ENCODE measurements around the gene DNM3. TPM values are rescaled to one million over a fixed set of nuclear protein-coding genes. Genes with fewer than 3 reads are reported as not detected.
"Not testable (repeated sequence)": the region's sequence is repeated elsewhere in the genome, so short reads cannot be mapped to it uniquely, and the experiment has no call there.

DNM3 gene
- total RNA-seq: 7.0 TPM
- 1 to 10 TPM; 2.2 to 6.3 (median 3.9) TPM for polyA plus RNA-seq (ENCODE audit: insufficient read depth in 1 of 8, insufficient read length in 8 of 8, low replicate concordance in 1 of 8)
- long read RNA-seq, donor 1: 0 reads
- long read RNA-seq, donor 2: 0 reads
- long read RNA-seq, donor 3, partial matches to known transcripts: 0 of 18 reads
- long read RNA-seq, donor 3, other reads (novel, unspliced or antisense): 18 of 18 reads
- long read RNA-seq, donor 4, partial matches to known transcripts: 0 of 6 reads
- long read RNA-seq, donor 4, other reads (novel, unspliced or antisense): 6 of 6 reads
- long read RNA-seq, donor 5, partial matches to known transcripts: 0 of 1 reads
- long read RNA-seq, donor 5, other reads (novel, unspliced or antisense): 0 of 1 reads
- long read RNA-seq, donor 6: 0 reads
- long read RNA-seq, donor 7, partial matches to known transcripts: 31 of 51 reads
- long read RNA-seq, donor 7, other reads (novel, unspliced or antisense): 18 of 51 reads
- long read RNA-seq, donor 8, partial matches to known transcripts: 8 of 17 reads
- long read RNA-seq, donor 8, other reads (novel, unspliced or antisense): 9 of 17 reads
- long read RNA-seq, donor 9, partial matches to known transcripts: 22 of 22 reads
- long read RNA-seq, donor 9, other reads (novel, unspliced or antisense): 0 of 22 reads
- long read RNA-seq, donor 10, partial matches to known transcripts: 0 of 1 reads
- long read RNA-seq, donor 10, other reads (novel, unspliced or antisense): 0 of 1 reads
- long read RNA-seq, donor 11, partial matches to known transcripts: 0 of 3 reads
- long read RNA-seq, donor 11, other reads (novel, unspliced or antisense): 0 of 3 reads

- Histone ChIP-seq H3K27ac (ENCODE audit: low read length) (peak within 1 kb of the TSS; percentile 72), H3K27me3 (ENCODE audit: control insufficient read depth, insufficient read depth, low read length) (peaks cover 16% of the 10 kb centered on the region)
Measured at GRCh38 chr1:171841050-171841910, at the start of gene DNM3. DNM3 (plus strand) TSS chr1:171841498; CDS start chr1:171841657, 159 bp downstream.

GRCh38 chr1:171792656-171793369 lies 48.5 kb upstream of the DNM3 start:
- no peak overlapping the region for H3K27ac ChIP-seq (ENCODE audit: low read length)
- no peaks in the 10 kb centered on the region for H3K27me3 ChIP-seq (ENCODE audit: control insufficient read depth, insufficient read depth, low read length)
- no peak overlapping the region for H3K4me3 ChIP-seq (ENCODE audit: low read length)
- peaks cover 81% of the 10 kb centered on the region for H3K36me3 ChIP-seq (ENCODE audit: control insufficient read depth, insufficient read depth, low read length)
- no peaks in the 10 kb centered on the region for H3K9me3 ChIP-seq (replicated peaks; ENCODE audit: control insufficient read depth, low read depth, low read length)
- DNase-seq: no peak
- H3K4me1 ChIP-seq (ENCODE audit: control insufficient read depth, insufficient read depth, low read length): no peaks in the 10 kb centered on the region
- WGBS (ENCODE audit: insufficient coverage): 86% methylated on average over 3 of the region's 7 CpGs

More at GRCh38 chr1:171841050-171841910, at the start of gene DNM3:
- WGBS (ENCODE audit: insufficient coverage): under 1% methylated on average over 83 of the region's 85 CpGs
- H3K36me3 ChIP-seq (ENCODE audit: control insufficient read depth, insufficient read depth, low read length): no peaks in the 10 kb centered on the region
- peaks cover 13% of the 10 kb centered on the region for H3K4me1 ChIP-seq (ENCODE audit: control insufficient read depth, insufficient read depth, low read length)
- no peaks in the 10 kb centered on the region for H3K9me3 ChIP-seq (replicated peaks; ENCODE audit: control insufficient read depth, low read depth, low read length)
- peak; percentile 84 for DNase-seq
- H3K4me3 ChIP-seq (ENCODE audit: low read length): peak within 1 kb of the TSS; percentile 71

- Histone ChIP-seq H3K36me3 (ENCODE audit: control insufficient read depth, insufficient read depth, low read length) (peaks cover 75% of the 10 kb centered on the region), H3K9me3 (replicated peaks; ENCODE audit: control insufficient read depth, low read depth, low read length) (no peaks in the 10 kb centered on the region), H3K4me3 (ENCODE audit: low read length) (no peak overlapping the region), H3K4me1 (ENCODE audit: control insufficient read depth, insufficient read depth, low read length) (no peaks in the 10 kb centered on the region), H3K27ac (ENCODE audit: low read length) (no peak overlapping the region), H3K27me3 (ENCODE audit: control insufficient read depth, insufficient read depth, low read length) (no peaks in the 10 kb centered on the region)
- no CpG with 5 or more reads among the region's 1 CpG for WGBS (ENCODE audit: insufficient coverage)
- DNase-seq: no peak
Measured at GRCh38 chr1:171793636-171794035, 47.7 kb upstream of the DNM3 start.

- H3K36me3 ChIP-seq (ENCODE audit: control insufficient read depth, insufficient read depth, low read length): peaks cover 71% of the 10 kb centered on the region
- H3K4me3 ChIP-seq (ENCODE audit: low read length): no peak overlapping the region
- no peaks in the 10 kb centered on the region for H3K9me3 ChIP-seq (replicated peaks; ENCODE audit: control insufficient read depth, low read depth, low read length)
- no CpG with 5 or more reads among the region's 4 CpGs for WGBS (ENCODE audit: insufficient coverage)
- no peaks in the 10 kb centered on the region for H3K4me1 ChIP-seq (ENCODE audit: control insufficient read depth, insufficient read depth, low read length)
- no peaks in the 10 kb centered on the region for H3K27me3 ChIP-seq (ENCODE audit: control insufficient read depth, insufficient read depth, low read length)
- no peak overlapping the region for H3K27ac ChIP-seq (ENCODE audit: low read length)
- no peak for DNase-seq
Measured at GRCh38 chr1:171794085-171794484, 47.2 kb upstream of the DNM3 start.

- WGBS (ENCODE audit: insufficient coverage): 90% methylated on average over 2 of the region's 5 CpGs
- Histone ChIP-seq H3K36me3 (ENCODE audit: control insufficient read depth, insufficient read depth, low read length) (peaks cover 53% of the 10 kb centered on the region), H3K27me3 (ENCODE audit: control insufficient read depth, insufficient read depth, low read length) (no peaks in the 10 kb centered on the region)
Measured at GRCh38 chr1:171796592-171796991, 44.7 kb upstream of the DNM3 start.

GRCh38 chr1:171798311-171798710 lies 43.0 kb upstream of the DNM3 start:
- Histone ChIP-seq H3K27me3 (ENCODE audit: control insufficient read depth, insufficient read depth, low read length) (no peaks in the 10 kb centered on the region), H3K27ac (ENCODE audit: low read length) (no peak overlapping the region), H3K9me3 (replicated peaks; ENCODE audit: control insufficient read depth, low read depth, low read length) (no peaks in the 10 kb centered on the region), H3K4me3 (ENCODE audit: low read length) (no peak overlapping the region), H3K4me1 (ENCODE audit: control insufficient read depth, insufficient read depth, low read length) (no peaks in the 10 kb centered on the region), H3K36me3 (ENCODE audit: control insufficient read depth, insufficient read depth, low read length) (peaks cover 38% of the 10 kb centered on the region)
- 91% methylated on average over 3 of the region's 3 CpGs for WGBS (ENCODE audit: insufficient coverage)
- no peak for DNase-seq

More at GRCh38 chr1:171796592-171796991, 44.7 kb upstream of the DNM3 start:
- no peak overlapping the region for H3K27ac ChIP-seq (ENCODE audit: low read length)
- DNase-seq: no peak
- no peak overlapping the region for H3K4me3 ChIP-seq (ENCODE audit: low read length)
- H3K9me3 ChIP-seq (replicated peaks; ENCODE audit: control insufficient read depth, low read depth, low read length): no peaks in the 10 kb centered on the region
- H3K4me1 ChIP-seq (ENCODE audit: control insufficient read depth, insufficient read depth, low read length): no peaks in the 10 kb centered on the region

- no peaks in the 10 kb centered on the region for H3K27me3 ChIP-seq (ENCODE audit: control insufficient read depth, insufficient read depth, low read length)
- H3K27ac ChIP-seq (ENCODE audit: low read length): no peak overlapping the region
- no peaks in the 10 kb centered on the region for H3K9me3 ChIP-seq (replicated peaks; ENCODE audit: control insufficient read depth, low read depth, low read length)
- H3K4me1 ChIP-seq (ENCODE audit: control insufficient read depth, insufficient read depth, low read length): no peaks in the 10 kb centered on the region
- WGBS (ENCODE audit: insufficient coverage): no CpG with 5 or more reads among the region's 3 CpGs
- peak; percentile 67 for DNase-seq
- peaks cover 36% of the 10 kb centered on the region for H3K36me3 ChIP-seq (ENCODE audit: control insufficient read depth, insufficient read depth, low read length)
- no peak overlapping the region for H3K4me3 ChIP-seq (ENCODE audit: low read length)
Measured at GRCh38 chr1:171798765-171799164, 42.5 kb upstream of the DNM3 start.

- H3K27me3 ChIP-seq (ENCODE audit: control insufficient read depth, insufficient read depth, low read length): no peaks in the 10 kb centered on the region
- no peak overlapping the region for H3K27ac ChIP-seq (ENCODE audit: low read length)
- WGBS (ENCODE audit: insufficient coverage): no CpG with 5 or more reads among the region's 4 CpGs
- H3K36me3 ChIP-seq (ENCODE audit: control insufficient read depth, insufficient read depth, low read length): peaks cover 32% of the 10 kb centered on the region
- peak; percentile 43 for DNase-seq
- no peak overlapping the region for H3K4me3 ChIP-seq (ENCODE audit: low read length)
- no peaks in the 10 kb centered on the region for H3K9me3 ChIP-seq (replicated peaks; ENCODE audit: control insufficient read depth, low read depth, low read length)
- H3K4me1 ChIP-seq (ENCODE audit: control insufficient read depth, insufficient read depth, low read length): no peaks in the 10 kb centered on the region
Measured at GRCh38 chr1:171799166-171799565, 42.1 kb upstream of the DNM3 start.

- H3K27me3 ChIP-seq (ENCODE audit: control insufficient read depth, insufficient read depth, low read length); H3K4me3 ChIP-seq (ENCODE audit: low read length); H3K27ac ChIP-seq (ENCODE audit: low read length); DNase-seq; H3K9me3 ChIP-seq (replicated peaks; ENCODE audit: control insufficient read depth, low read depth, low read length); H3K4me1 ChIP-seq (ENCODE audit: control insufficient read depth, insufficient read depth, low read length): not testable (repeated sequence)
- H3K36me3 ChIP-seq (ENCODE audit: control insufficient read depth, insufficient read depth, low read length): peaks cover 28% of the 10 kb centered on the region
- WGBS (ENCODE audit: insufficient coverage): 100% methylated on average over 1 of the region's 2 CpGs
Measured at GRCh38 chr1:171799698-171800097, 41.6 kb upstream of the DNM3 start.

All from muscle of leg (tissue), 16 donors.